Measurements from ENCODE around the gene MYO3B.

GRCh38 chr2:170237572-170238120 lies 59.7 kb downstream of the MYO3B start:
- no peak for TF ChIP-seq CTCF (IDR thresholded peaks at IDR 0.05)
- no peak for TF ChIP-seq POLR2A (IDR thresholded peaks at IDR 0.05)
